PC-9 (cell line): Measurements from ENCODE around the gene CLASP1. TPM values are rescaled to one million over a fixed set of nuclear protein-coding genes. Genes with fewer than 3 reads are reported as not detected.

Experiments used
- BruUV-seq: library from RNA; stranded (reverse); fragments of 400-500 nt; replicated peaks from 2 replicates; lab custom pipeline; 2021; lab: Mats Ljungman, UMichigan
- CTCF ChIA-PET: fragments of 300-600 bp; sonication (Branson Sonifier 250); formaldehyde crosslinking; loops from one replicate; lab custom pipeline; 2022; ENCODE audit warnings: antibody characterized with exemption; lab: Charles Lee
- POLR2A ChIA-PET: fragments of 300-600 bp; sonication (Branson Sonifier 250); formaldehyde crosslinking; loops from one replicate; lab custom pipeline; 2022; ENCODE audit warnings: antibody characterized with exemption; ENCODE audit not compliant: unreplicated experiment; lab: Charles Lee
- DNase-seq, 2 experiments: peaks; one replicate each; pipeline versions ENCODE4 v3.0.0 to v3.0.0-alpha.2; 2015 to 2022; ENCODE audit warnings: mixed read lengths in 1 of 2
- H2AFZ ChIP-seq: fragments of 200-600 bp; sonication (generic); 2 replicates; pipeline ENCODE4 v1.8.1; 2017; ENCODE audit warnings: antibody characterized with exemption
- H3F3A ChIP-seq: fragments of 200-600 bp; sonication (generic); 2 replicates; pipeline ENCODE4 v1.8.1; 2017; ENCODE audit warnings: antibody characterized with exemption, mild to moderate bottlenecking, low read depth; ENCODE audit not compliant: insufficient read depth
- H3K27ac ChIP-seq: fragments of 200-600 bp; sonication (generic); 2 replicates; pipeline ENCODE4 v1.6.1; 2016; ENCODE audit warnings: mixed run types
- H3K27me3 ChIP-seq: fragments of 200-600 bp; sonication (generic); 2 replicates; pipeline ENCODE4 v1.6.1; 2016; ENCODE audit warnings: low read depth, mixed run types; ENCODE audit not compliant: insufficient read depth
- H3K36me3 ChIP-seq: fragments of 200-600 bp; sonication (generic); 2 replicates; pipeline ENCODE4 v1.6.1; 2016; ENCODE audit warnings: low read depth, mixed run types
- H3K4me1 ChIP-seq: fragments of 200-600 bp; sonication (generic); replicated peaks from 2 replicates; pipeline ENCODE4 v1.6.1; 2016; ENCODE audit warnings: mixed run types; ENCODE audit not compliant: insufficient read depth
- H3K4me2 ChIP-seq: fragments of 200-600 bp; sonication (generic); 2 replicates; pipeline ENCODE4 v1.6.1; 2017; ENCODE audit warnings: mixed run types
- H3K4me3 ChIP-seq: fragments of 200-600 bp; sonication (generic); 2 replicates; pipeline ENCODE4 v1.6.1; 2016; ENCODE audit warnings: mixed run types
- H3K79me2 ChIP-seq: fragments of 200-600 bp; sonication (generic); 2 replicates; pipeline ENCODE4 v1.6.1; 2017; ENCODE audit warnings: low read depth, mixed run types
- H3K9me2 ChIP-seq: fragments of 200-600 bp; sonication (generic); 2 replicates; pipeline ENCODE4 v1.8.1; 2017; ENCODE audit warnings: mild to moderate bottlenecking; ENCODE audit not compliant: insufficient read depth
- H3K9me3 ChIP-seq: fragments of 200-600 bp; sonication (generic); 2 replicates; pipeline ENCODE4 v1.8.1; 2016; ENCODE audit warnings: low read depth; ENCODE audit not compliant: insufficient read depth
- H4K20me1 ChIP-seq: fragments of 200-600 bp; sonication (generic); 2 replicates; pipeline ENCODE4 v1.8.1; 2017; ENCODE audit not compliant: insufficient read depth
- EZH2 ChIP-seq: fragments of 200-600 bp; sonication (generic); IDR thresholded peaks from 2 replicates; pipeline ENCODE4 v1.8.0; 2017; ENCODE audit warnings: antibody characterized with exemption, low read depth
- intact Hi-C: fragments of 100-400 bp; cut with micrococcal nuclease; formaldehyde crosslinking; loops from one replicate; pipeline ENCODE4 v1.10.0; 2022; ENCODE audit not compliant: unreplicated experiment
- total RNA-seq: library from RNA; stranded (reverse); gene quantifications from 2 replicates; pipeline ENCODE4 v1.2.3, GENCODE V29; 2021
- TF ChIP-seq, protein P1 (sequence below): fragments of 200-600 bp; sonication (generic); conservative IDR thresholded peaks from 2 replicates; pipeline ENCODE4 v1.6.1; 2017; ENCODE audit warnings: mixed run types, antibody characterized with exemption, mild to moderate bottlenecking, moderate library complexity

The CLASP1 gene
- total RNA-seq, 1 experiment from 2014 or later = 61.8 TPM

DNA sequence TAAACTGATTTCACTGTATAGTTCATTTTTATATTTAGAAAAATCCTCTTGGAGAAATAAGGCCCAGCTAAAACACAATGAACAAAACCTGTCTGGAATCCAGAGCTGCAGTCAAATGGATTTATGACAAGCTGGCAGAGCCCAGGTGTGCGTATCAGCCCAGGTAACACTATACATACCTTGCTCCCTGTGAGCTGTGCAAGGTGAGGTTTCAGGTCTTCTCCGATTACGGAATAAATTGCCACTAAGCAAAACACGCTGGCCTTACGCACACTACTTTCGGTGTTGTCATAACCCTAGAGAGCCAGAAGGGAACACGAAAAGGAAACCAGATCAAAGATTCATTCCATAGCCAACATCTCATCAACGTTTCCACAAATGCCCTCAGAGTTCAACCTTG, 302.4 kb downstream of the CLASP1 start:
- Histone ChIP-seq H3F3A (no peaks in the 10 kb centered on the region), H3K27me3 (no peaks in the 10 kb centered on the region), H3K9me3 (no peaks in the 10 kb centered on the region), H3K27ac (no peak overlapping the region), H2AFZ (no peak overlapping the region), H3K9me2 (no peaks in the 10 kb centered on the region), H3K4me2 (no peak overlapping the region), H3K4me1 (no peaks in the 10 kb centered on the region; the same call in 1 of the 2 replicates), H3K36me3 (peaks cover 20% of the 10 kb centered on the region), H3K4me3 (no peak overlapping the region), H4K20me1 (no peaks in the 10 kb centered on the region), H3K79me2 (no peaks in the 10 kb centered on the region)
- ChIA-PET CTCF (no interaction called here), POLR2A (interaction anchor here (0.7 kb wide), 1 partner anchor 271 kb away, joined by 3 read pairs; no protein-coding TSS in a partner anchor)
- TF ChIP-seq EZH2 = no peak
- TF ChIP-seq, protein P1, sequence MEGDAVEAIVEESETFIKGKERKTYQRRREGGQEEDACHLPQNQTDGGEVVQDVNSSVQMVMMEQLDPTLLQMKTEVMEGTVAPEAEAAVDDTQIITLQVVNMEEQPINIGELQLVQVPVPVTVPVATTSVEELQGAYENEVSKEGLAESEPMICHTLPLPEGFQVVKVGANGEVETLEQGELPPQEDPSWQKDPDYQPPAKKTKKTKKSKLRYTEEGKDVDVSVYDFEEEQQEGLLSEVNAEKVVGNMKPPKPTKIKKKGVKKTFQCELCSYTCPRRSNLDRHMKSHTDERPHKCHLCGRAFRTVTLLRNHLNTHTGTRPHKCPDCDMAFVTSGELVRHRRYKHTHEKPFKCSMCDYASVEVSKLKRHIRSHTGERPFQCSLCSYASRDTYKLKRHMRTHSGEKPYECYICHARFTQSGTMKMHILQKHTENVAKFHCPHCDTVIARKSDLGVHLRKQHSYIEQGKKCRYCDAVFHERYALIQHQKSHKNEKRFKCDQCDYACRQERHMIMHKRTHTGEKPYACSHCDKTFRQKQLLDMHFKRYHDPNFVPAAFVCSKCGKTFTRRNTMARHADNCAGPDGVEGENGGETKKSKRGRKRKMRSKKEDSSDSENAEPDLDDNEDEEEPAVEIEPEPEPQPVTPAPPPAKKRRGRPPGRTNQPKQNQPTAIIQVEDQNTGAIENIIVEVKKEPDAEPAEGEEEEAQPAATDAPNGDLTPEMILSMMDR = no peak
- intact Hi-C loops = no loop called here
- DNase-seq = no peak
- BruUV-seq = no TSS peak

DNA sequence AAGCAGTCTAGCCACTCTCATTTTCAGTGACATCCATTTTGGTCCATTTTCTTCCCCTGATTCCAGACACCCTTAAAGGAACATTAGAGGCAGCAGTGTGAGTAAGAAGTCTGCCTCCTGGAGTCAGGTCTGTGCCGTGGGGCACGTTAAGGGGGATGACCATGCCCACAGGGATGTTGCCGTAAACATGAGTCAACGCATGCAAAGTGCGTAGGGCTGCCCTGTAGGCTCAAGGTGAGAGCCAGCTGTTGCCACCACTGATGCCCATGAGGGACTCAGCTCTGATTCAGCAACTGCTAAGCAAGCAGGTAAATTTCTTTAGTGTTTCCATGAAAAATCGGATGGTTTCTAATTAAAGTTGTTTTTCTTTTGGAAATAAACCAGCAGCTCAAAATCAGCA, 302.9 kb downstream of the CLASP1 start:
- Histone ChIP-seq H3K9me2 (no peaks in the 10 kb centered on the region), H3K79me2 (no peaks in the 10 kb centered on the region), H3K27me3 (no peaks in the 10 kb centered on the region), H3K27ac (no peak overlapping the region), H2AFZ (no peak overlapping the region), H3F3A (no peaks in the 10 kb centered on the region), H3K4me2 (no peak overlapping the region), H3K4me1 (no peaks in the 10 kb centered on the region; the same call in 1 of the 2 replicates), H4K20me1 (no peaks in the 10 kb centered on the region), H3K36me3 (peaks cover 17% of the 10 kb centered on the region), H3K9me3 (no peaks in the 10 kb centered on the region), H3K4me3 (no peak overlapping the region)
- BruUV-seq = no TSS peak
- DNase-seq = no peak
- ChIA-PET POLR2A (interaction anchor here (0.7 kb wide), 1 partner anchor 271 kb away, joined by 3 read pairs; no protein-coding TSS in a partner anchor), CTCF (no interaction called here)
- TF ChIP-seq EZH2 = no peak
- TF ChIP-seq, protein P1 = no peak
- intact Hi-C loops = no loop called here

DNA sequence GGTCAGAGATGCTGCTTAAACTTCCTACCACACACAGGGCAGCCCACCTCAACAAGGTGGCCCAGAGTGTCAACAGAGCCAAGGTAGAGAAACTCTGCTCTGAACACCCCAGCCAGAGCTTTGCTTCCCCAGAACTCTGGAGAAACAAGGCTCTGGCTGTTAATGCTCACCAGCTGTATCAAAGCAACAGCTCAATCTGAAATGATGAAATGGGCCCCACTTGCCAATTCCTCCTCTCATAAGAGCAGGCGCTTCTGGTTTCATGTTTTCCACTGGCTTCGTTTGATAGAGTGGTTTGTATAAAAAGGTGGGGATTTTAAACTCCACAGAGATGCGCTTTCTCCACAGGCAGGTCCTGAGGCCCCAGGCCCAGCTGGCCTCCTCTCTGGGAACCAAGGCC, 303.4 kb downstream of the CLASP1 start:
- no peak overlapping the region for H3K27ac ChIP-seq
- ChIA-PET CTCF (no interaction called here), POLR2A (interaction anchor here (0.5 kb wide), 1 partner anchor 245 kb away, joined by 4 read pairs; no protein-coding TSS in a partner anchor)
- H3K4me1 ChIP-seq = no peaks in the 10 kb centered on the region; the same call in 1 of the 2 replicates
- H3K79me2 ChIP-seq = no peaks in the 10 kb centered on the region
- no peak for DNase-seq
- H3K9me3 ChIP-seq = no peaks in the 10 kb centered on the region
- H2AFZ ChIP-seq = no peak overlapping the region
- H3K4me2 ChIP-seq = no peak overlapping the region
- H3K36me3 ChIP-seq = peaks cover 17% of the 10 kb centered on the region
- no peaks in the 10 kb centered on the region for H3K9me2 ChIP-seq
- no peaks in the 10 kb centered on the region for H3F3A ChIP-seq
- no peaks in the 10 kb centered on the region for H3K27me3 ChIP-seq
- BruUV-seq = no TSS peak
- intact Hi-C loops = no loop called here
- no peak for TF ChIP-seq EZH2
- TF ChIP-seq, protein P1 = no peak
- no peak overlapping the region for H3K4me3 ChIP-seq
- H4K20me1 ChIP-seq = no peaks in the 10 kb centered on the region
